CD14-positive monocyte (primary cell): Measurements from ENCODE around the gene C1QA. TPM values are rescaled to one million over a fixed set of nuclear protein-coding genes. Genes with fewer than 3 reads are reported as not detected.

Experiments used
- DNase-seq, 3 donors: peaks; one replicate each; pipeline ENCODE4 v3.0.0-alpha.2; 2011 to 2022
- H2AFZ ChIP-seq: 2 replicates; pipeline ENCODE4 v1.6.0; 2012; ENCODE audit warnings: mild to moderate bottlenecking, low read depth, low read length, inconsistent platforms; ENCODE audit not compliant: insufficient read depth, poor library complexity, severe bottlenecking
- H3K27ac ChIP-seq, 2 donors: 1 replicate in 1 of 2; 2 replicates in 1 of 2; pipeline ENCODE4 v1.5.1; 2012 to 2013; ENCODE audit warnings: low read length in 2 of 2, control low read depth in 1 of 2, inconsistent platforms in 1 of 2, low read depth in 1 of 2, mild to moderate bottlenecking in 1 of 2
- H3K27me3 ChIP-seq, 2 donors: one replicate each; pipeline versions ENCODE4 v1.6.0 to v1.6.1; 2011 to 2013; ENCODE audit warnings: low read length in 2 of 2; ENCODE audit not compliant: control insufficient read depth in 2 of 2, insufficient read depth in 2 of 2
- H3K36me3 ChIP-seq, 2 donors: replicated peaks in 1 of 2; 1 replicate in 1 of 2; 2 replicates in 1 of 2; pipeline versions ENCODE4 v1.5.1 to v1.6.1; 2012 to 2013; ENCODE audit warnings: low read length in 2 of 2, control low read depth in 1 of 2, inconsistent platforms in 1 of 2, mild to moderate bottlenecking in 1 of 2; ENCODE audit not compliant: insufficient read depth in 2 of 2, control insufficient read depth in 1 of 2
- H3K4me1 ChIP-seq, 2 donors: 1 replicate in 1 of 2; 2 replicates in 1 of 2; pipeline versions ENCODE4 v1.5.1 to v1.6.1; 2012 to 2013; ENCODE audit warnings: low read length in 2 of 2, control low read depth in 1 of 2, inconsistent platforms in 1 of 2, mild to moderate bottlenecking in 1 of 2, moderate library complexity in 1 of 2; ENCODE audit not compliant: insufficient read depth in 2 of 2, control insufficient read depth in 1 of 2
- H3K4me2 ChIP-seq: replicated peaks from 2 replicates; pipeline ENCODE3; 2012; ENCODE audit warnings: low read length, moderate library complexity, mild to moderate bottlenecking; ENCODE audit not compliant: poor library complexity, severe bottlenecking; ENCODE audit errors: extremely low read depth
- H3K4me3 ChIP-seq, 3 experiments: fragments of 200-600 bp in 1 of 3; sonication (generic) in 1 of 3; replicated peaks in 1 of 3; 1 replicate in 2 of 3; 2 replicates in 1 of 3; pipeline ENCODE4 v1.5.1; 2011 to 2013; ENCODE audit warnings: low read length in 3 of 3, mild to moderate bottlenecking in 3 of 3, control low read depth in 2 of 3, low read depth in 2 of 3, inconsistent platforms in 1 of 3, moderate library complexity in 1 of 3
- H3K79me2 ChIP-seq: 2 replicates; pipeline ENCODE4 v1.6.0; 2012; ENCODE audit warnings: mild to moderate bottlenecking, control low read depth, inconsistent platforms, low read length, moderate library complexity; ENCODE audit not compliant: insufficient read depth
- H3K9ac ChIP-seq: 2 replicates; pipeline ENCODE4 v1.6.0; 2017; ENCODE audit warnings: low read length, mild to moderate bottlenecking; ENCODE audit not compliant: insufficient read depth, poor library complexity, severe bottlenecking
- H3K9me3 ChIP-seq, 2 donors: replicated peaks in 1 of 2; 1 replicate in 1 of 2; 2 replicates in 1 of 2; pipeline versions ENCODE4 v1.5.1 to v1.6.1; 2012 to 2013; ENCODE audit warnings: low read length in 2 of 2, control low read depth in 1 of 2; ENCODE audit not compliant: control insufficient read depth in 1 of 2, insufficient read depth in 1 of 2
- H4K20me1 ChIP-seq: 2 replicates; pipeline ENCODE4 v1.6.0; 2012; ENCODE audit warnings: mild to moderate bottlenecking, low read length, control low read depth, moderate library complexity; ENCODE audit not compliant: insufficient read depth
- H3K27ac Mint-ChIP-seq, 7 donors: one replicate each; pipeline ENCODE4 v1.8.0; 2020; ENCODE audit warnings: mild to moderate bottlenecking in 7 of 7, mixed read lengths in 7 of 7, moderate library complexity in 6 of 7, inconsistent platforms in 2 of 7
- H3K27me3 Mint-ChIP-seq, 3 donors: one replicate each; pipeline ENCODE4 v1.8.0; 2021 to 2022; ENCODE audit warnings: low read depth in 3 of 3, mild to moderate bottlenecking in 3 of 3, mixed read lengths in 3 of 3, moderate library complexity in 3 of 3, inconsistent platforms in 1 of 3
- H3K36me3 Mint-ChIP-seq, 2 donors: one replicate each; pipeline ENCODE4 v1.8.0; 2020; ENCODE audit warnings: mixed read lengths in 2 of 2, inconsistent platforms in 1 of 2, mild to moderate bottlenecking in 1 of 2
- H3K4me1 Mint-ChIP-seq: one replicate; pipeline ENCODE4 v1.8.0; 2020; ENCODE audit warnings: mild to moderate bottlenecking, mixed read lengths
- H3K4me3 Mint-ChIP-seq, 2 donors: one replicate each; pipeline ENCODE4 v1.8.0; 2020; ENCODE audit warnings: mild to moderate bottlenecking in 2 of 2, mixed read lengths in 2 of 2, moderate library complexity in 1 of 2
- H3K9me3 Mint-ChIP-seq, 7 donors: one replicate each; pipeline ENCODE4 v1.8.0; 2020 to 2022; ENCODE audit warnings: mixed read lengths in 7 of 7, mild to moderate bottlenecking in 6 of 7, moderate library complexity in 6 of 7, inconsistent platforms in 2 of 7
- CTCF ChIP-seq: fragments of 200-600 bp; IDR thresholded peaks from one replicate; pipeline ENCODE4 v1.8.0; 2022; ENCODE audit warnings: antibody characterized with exemption, mild to moderate bottlenecking
- WGBS: methylation state at CpG from one replicate; pipeline ENCODE4 v1.1.5; 2013; ENCODE audit warnings: missing lambda C conversion rate; ENCODE audit not compliant: insufficient coverage; 5-methylcytosine and 5-hydroxymethylcytosine counted together
- intact Hi-C, 2 donors: fragments of 100-400 bp; cut with micrococcal nuclease; formaldehyde crosslinking; loops; one replicate each; pipeline versions ENCODE4 v1.15.0 to v1.15.1; 2023
- polyA plus RNA-seq, 3 donors: library from polyadenylated mRNA; depleted of rRNA in 1 of 3; unstranded in 2 of 3; stranded (reverse) in 1 of 3; fragments of 300-500 nt in 2 of 3; fragments of >200 nt in 1 of 3; fragmentation: Illumina TruSeq in 2 of 3; gene quantifications; 1 replicate in 2 of 3; 2 replicates in 1 of 3; pipeline ENCODE4 v1.2.3, GENCODE V29; 2012 to 2021

The C1QA gene
- polyA plus RNA-seq, 3 donors, result 14.5 to 19.6 (median 16.3) TPM

- Histone ChIP-seq H3K9me3 (no peaks in the 10 kb centered on the region), H3K4me2 (no peak overlapping the region), H3K27me3 (no peaks in the 10 kb centered on the region), H3K79me2 (no peaks in the 10 kb centered on the region), H3K27ac (no peak overlapping the region), H2AFZ (no peak overlapping the region), H4K20me1 (no peaks in the 10 kb centered on the region), H3K4me1 (peaks cover 6 to 9% of the 10 kb centered on the region in 2 donors), H3K9ac (no peak overlapping the region), H3K36me3 (no peaks in the 10 kb centered on the region), H3K4me3 (no peak overlapping the region)
- H3K4me1 Mint-ChIP-seq, result peaks cover 18% of the 10 kb centered on the region
- no peak for TF ChIP-seq CTCF
- H3K27me3 Mint-ChIP-seq, result peaks cover 6 to 11% (median 7%) of the 10 kb centered on the region in 3 donors
- intact Hi-C loops, result loop anchor here (5.0 to 10.0 kb wide), 3 partner anchors 224 to 516 kb away; no protein-coding TSS in a partner anchor
- no peak overlapping the region for H3K4me3 Mint-ChIP-seq
- no peak overlapping the region for H3K27ac Mint-ChIP-seq
- WGBS, result 88% methylated on average over 5 of the region's 8 CpGs
- H3K36me3 Mint-ChIP-seq, result no peaks in the 10 kb centered on the region
- H3K9me3 Mint-ChIP-seq, result peaks cover 0 to 3% (median 0%) of the 10 kb centered on the region in 7 donors
- DNase-seq, result no peak
Observed at GRCh38 chr1:22641247-22641646, 4.8 kb downstream of the C1QA start.

GRCh38 chr1:22641906-22642636, 5.6 kb downstream of the C1QA start:
- no peaks in the 10 kb centered on the region for H3K79me2 ChIP-seq
- peak; percentile 85 for TF ChIP-seq CTCF
- no peaks in the 10 kb centered on the region for H3K36me3 ChIP-seq
- H3K27ac ChIP-seq, result no peak overlapping the region
- Mint-ChIP-seq H3K36me3 (no peaks in the 10 kb centered on the region), H3K27ac (no peak overlapping the region), H3K27me3 (peaks cover 6 to 13% (median 7%) of the 10 kb centered on the region in 3 donors), H3K9me3 (no peaks in the 10 kb centered on the region), H3K4me1 (peaks cover 10% of the 10 kb centered on the region), H3K4me3 (no peak overlapping the region)
- H4K20me1 ChIP-seq, result no peaks in the 10 kb centered on the region
- no peak overlapping the region for H3K4me3 ChIP-seq
- H3K9me3 ChIP-seq, result no peaks in the 10 kb centered on the region
- 26% methylated on average over 3 of the region's 18 CpGs for WGBS
- no peak overlapping the region for H2AFZ ChIP-seq
- peak; percentile 25 to 45 (median 36) for DNase-seq
- H3K9ac ChIP-seq, result no peak overlapping the region
- intact Hi-C loops, result loop anchor here (1.0 to 10.0 kb wide), 4 partner anchors 222 to 517 kb away; no protein-coding TSS in a partner anchor
- no peaks in the 10 kb centered on the region for H3K27me3 ChIP-seq
- H3K4me1 ChIP-seq, result peaks cover 0 to under 1% of the 10 kb centered on the region in 2 donors
- H3K4me2 ChIP-seq, result no peak overlapping the region
